Smooth muscle cell (in vitro differentiated cells): Measurements from ENCODE around the gene SP3. TPM values are rescaled to one million over a fixed set of nuclear protein-coding genes. Genes with fewer than 3 reads are reported as not detected.

Experiments used
- DNase-seq: peaks from one replicate; lab custom pipeline; 2025; ENCODE audit not compliant: unreplicated experiment; lab: John Stamatoyannopoulos, UW
- H2AFZ ChIP-seq: fragments of 200-600 bp; sonication (generic); 2 replicates; pipeline ENCODE4 v1.6.0; 2016; ENCODE audit warnings: antibody characterized with exemption, low read depth, mild to moderate bottlenecking
- H3F3A ChIP-seq: fragments of 200-600 bp; sonication (generic); 2 replicates; pipeline ENCODE4 v1.6.0; 2017; ENCODE audit warnings: antibody characterized with exemption, low read depth
- H3K27ac ChIP-seq: fragments of 200-600 bp; sonication (generic); 2 replicates; pipeline ENCODE4 v1.5.1; 2016; ENCODE audit warnings: low read depth, mild to moderate bottlenecking
- H3K27me3 ChIP-seq: fragments of 200-600 bp; sonication (generic); 2 replicates; pipeline ENCODE4 v1.6.1; 2016; ENCODE audit warnings: low read depth, mild to moderate bottlenecking
- H3K36me3 ChIP-seq: fragments of 200-600 bp; sonication (generic); 2 replicates; pipeline ENCODE4 v1.5.1; 2016; ENCODE audit warnings: low read depth
- H3K4me1 ChIP-seq: fragments of 200-600 bp; sonication (generic); 2 replicates; pipeline ENCODE4 v1.5.1; 2016; ENCODE audit warnings: low read depth
- H3K4me2 ChIP-seq: fragments of 200-600 bp; sonication (generic); 2 replicates; pipeline ENCODE4 v1.6.0; 2016; ENCODE audit warnings: mild to moderate bottlenecking
- H3K4me3 ChIP-seq: fragments of 200-600 bp; sonication (generic); 2 replicates; pipeline ENCODE4 v1.5.1; 2016; ENCODE audit warnings: mild to moderate bottlenecking
- H3K79me2 ChIP-seq: fragments of 200-600 bp; sonication (generic); 2 replicates; pipeline ENCODE4 v1.6.0; 2016; ENCODE audit warnings: low read depth, mild to moderate bottlenecking
- H3K9ac ChIP-seq: fragments of 200-600 bp; sonication (generic); 2 replicates; pipeline ENCODE4 v1.6.0; 2016; ENCODE audit warnings: low read depth
- H3K9me3 ChIP-seq: fragments of 200-600 bp; sonication (generic); replicated peaks from 2 replicates; pipeline ENCODE4 v1.5.1; 2016; ENCODE audit warnings: low read depth
- H4K20me1 ChIP-seq: fragments of 200-600 bp; sonication (generic); 2 replicates; pipeline ENCODE4 v1.6.0; 2016; ENCODE audit warnings: low read depth
- CTCF ChIP-seq: fragments of 200-600 bp; sonication (generic); IDR thresholded peaks from 2 replicates; pipeline ENCODE4 v1.5.1; 2017; ENCODE audit warnings: borderline replicate concordance, mild to moderate bottlenecking, antibody characterized with exemption; ENCODE audit not compliant: insufficient read depth, poor library complexity, severe bottlenecking
- WGBS: methylation state at CpG from one replicate; pipeline ENCODE4 v1.1.7; 2016; ENCODE audit warnings: low lambda C conversion rate; 5-methylcytosine and 5-hydroxymethylcytosine counted together
- polyA plus RNA-seq: library from polyadenylated mRNA; unstranded; fragments of >200 nt; fragmentation: Nextera tagmentation; extraction: Ambion mirVana; gene quantifications from 2 replicates; pipeline ENCODE4 v1.2.1, GENCODE V29; 2016
- total RNA-seq: library from RNA; depleted of rRNA; stranded (reverse); fragments of >200 nt; gene quantifications from 2 replicates; pipeline ENCODE4 v1.2.3, GENCODE V29; 2014

SP3 gene
- total and polyA plus RNA-seq, 2 experiments from 2014 or later, result 24.5 to 84.5 TPM

- Histone ChIP-seq H3K36me3 (no peaks in the 10 kb centered on the region), H3K4me3 (no peak overlapping the region), H3K79me2 (no peaks in the 10 kb centered on the region), H3K4me2 (no peak overlapping the region), H3F3A (peaks cover under 1% of the 10 kb centered on the region), H3K9ac (no peak overlapping the region), H3K4me1 (no peaks in the 10 kb centered on the region), H2AFZ (no peak overlapping the region), H3K9me3 (no peaks in the 10 kb centered on the region), H3K27ac (no peak overlapping the region), H4K20me1 (no peaks in the 10 kb centered on the region), H3K27me3 (no peaks in the 10 kb centered on the region)
- no peak for TF ChIP-seq CTCF
- no peak for DNase-seq
- WGBS, result 84% methylated on average over 6 of the region's 6 CpGs
These were observed 25.1 kb upstream of the SP3 start for GRCh38 chr2:173990245-173990644.

DNA sequence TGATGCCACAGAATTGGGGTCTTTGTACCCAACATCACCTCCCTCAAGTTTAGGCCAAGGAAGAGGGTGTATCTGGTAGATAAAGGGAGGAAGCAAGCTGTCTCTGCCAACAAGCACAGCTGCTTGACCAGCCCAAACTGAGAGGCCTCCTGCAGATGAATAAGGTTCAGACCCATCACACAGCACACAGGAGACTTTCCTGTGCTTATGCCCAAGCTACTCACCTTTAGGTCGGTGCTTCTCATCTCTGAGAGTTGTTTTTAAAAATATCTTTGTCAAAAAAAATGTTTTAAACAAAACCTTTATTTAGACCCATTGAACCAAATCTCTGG lies 24.7 kb upstream of the SP3 start:
- no peaks in the 10 kb centered on the region for H3K9me3 ChIP-seq
- no peak for DNase-seq
- no peak overlapping the region for H2AFZ ChIP-seq
- no peaks in the 10 kb centered on the region for H3K4me1 ChIP-seq
- no peaks in the 10 kb centered on the region for H4K20me1 ChIP-seq
- no peaks in the 10 kb centered on the region for H3K27me3 ChIP-seq
- no peak overlapping the region for H3K9ac ChIP-seq
- TF ChIP-seq CTCF, result no peak
- H3K4me3 ChIP-seq, result no peak overlapping the region
- WGBS, result 100% methylated on average over 1 of the region's 1 CpG
- H3K27ac ChIP-seq, result no peak overlapping the region
- H3K36me3 ChIP-seq, result no peaks in the 10 kb centered on the region
- H3K79me2 ChIP-seq, result no peaks in the 10 kb centered on the region
- peaks cover 4% of the 10 kb centered on the region for H3F3A ChIP-seq
- no peak overlapping the region for H3K4me2 ChIP-seq

- H3K79me2 ChIP-seq, result no peaks in the 10 kb centered on the region
- H3F3A ChIP-seq, result peaks cover 4% of the 10 kb centered on the region
- H3K9me3 ChIP-seq, result no peaks in the 10 kb centered on the region
- no peak overlapping the region for H3K4me3 ChIP-seq
- 88% methylated on average over 7 of the region's 7 CpGs for WGBS
- no peaks in the 10 kb centered on the region for H3K27me3 ChIP-seq
- H3K4me2 ChIP-seq, result no peak overlapping the region
- no peaks in the 10 kb centered on the region for H3K36me3 ChIP-seq
- H4K20me1 ChIP-seq, result no peaks in the 10 kb centered on the region
- no peak overlapping the region for H3K9ac ChIP-seq
- H3K4me1 ChIP-seq, result no peaks in the 10 kb centered on the region
- H3K27ac ChIP-seq, result no peak overlapping the region
- H2AFZ ChIP-seq, result no peak overlapping the region
- DNase-seq, result no peak
- TF ChIP-seq CTCF, result no peak
These were observed 24.1 kb upstream of the SP3 start for GRCh38 chr2:173989160-173989883.

DNA sequence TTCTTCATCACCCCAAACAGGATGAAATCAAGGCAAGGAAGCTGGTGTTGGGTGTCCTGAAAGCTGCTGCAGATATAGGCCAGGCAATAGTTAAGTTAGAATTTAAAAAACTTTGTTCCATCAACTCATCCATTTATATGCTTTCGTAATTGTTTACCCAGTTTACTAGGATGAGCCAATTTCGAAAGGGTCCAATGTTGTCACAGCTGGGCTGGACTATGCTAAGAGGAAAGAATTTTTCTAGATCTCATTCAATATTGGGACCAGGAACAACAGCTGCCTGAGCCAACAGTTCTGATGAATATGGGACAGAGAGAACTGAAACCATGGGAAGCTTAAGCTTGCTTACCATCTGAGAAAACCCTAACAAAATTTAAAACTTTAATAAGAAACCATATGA lies 21.6 kb upstream of the SP3 start:
- no peaks in the 10 kb centered on the region for H3K36me3 ChIP-seq
- peaks cover 4% of the 10 kb centered on the region for H3K4me1 ChIP-seq
- WGBS, result 91% methylated on average over 2 of the region's 2 CpGs
- TF ChIP-seq CTCF, result no peak
- no peaks in the 10 kb centered on the region for H3K79me2 ChIP-seq
- H4K20me1 ChIP-seq, result no peaks in the 10 kb centered on the region
- peaks cover 4% of the 10 kb centered on the region for H3F3A ChIP-seq
- DNase-seq, result no peak
- H3K27me3 ChIP-seq, result no peaks in the 10 kb centered on the region
- H3K9ac ChIP-seq, result no peak overlapping the region
- H3K4me3 ChIP-seq, result no peak overlapping the region
- H3K4me2 ChIP-seq, result no peak overlapping the region
- no peak overlapping the region for H2AFZ ChIP-seq
- H3K9me3 ChIP-seq, result no peaks in the 10 kb centered on the region
- no peak overlapping the region for H3K27ac ChIP-seq
